Spleen (tissue), 11 donors: Measurements from ENCODE around the gene INPP5D. TPM values are rescaled to one million over a fixed set of nuclear protein-coding genes. Genes with fewer than 3 reads are reported as not detected.

Experiments used
- DNase-seq: peaks from one replicate; pipeline ENCODE4 v3.0.0-alpha.2; 2020
- H3K27ac ChIP-seq, 8 donors: fragments of 200-600 bp; sonication (generic) in 7 of 8; 1 replicate in 4 of 8; 2 replicates in 4 of 8; pipeline versions ENCODE4 v1.5.0 to v1.8.0; 2016 to 2021; ENCODE audit warnings: inconsistent platforms in 4 of 8, mild to moderate bottlenecking in 4 of 8, moderate library complexity in 1 of 8
- H3K27me3 ChIP-seq, 7 donors: fragments of 200-600 bp; sonication (generic) in 6 of 7; replicated peaks in 1 of 7; 1 replicate in 4 of 7; 2 replicates in 3 of 7; pipeline versions ENCODE4 v1.5.0 to v1.8.0; 2016 to 2021; ENCODE audit warnings: inconsistent platforms in 3 of 7, mild to moderate bottlenecking in 1 of 7
- H3K36me3 ChIP-seq, 6 donors: fragments of 200-600 bp; sonication (generic) in 5 of 6; 1 replicate in 4 of 6; 2 replicates in 2 of 6; pipeline versions ENCODE4 v1.5.0 to v1.8.0; 2016 to 2021; ENCODE audit warnings: inconsistent platforms in 2 of 6
- H3K4me1 ChIP-seq, 6 donors: fragments of 200-600 bp; sonication (generic) in 5 of 6; 1 replicate in 3 of 6; 2 replicates in 3 of 6; pipeline versions ENCODE4 v1.5.0 to v1.8.0; 2016 to 2021; ENCODE audit warnings: inconsistent platforms in 3 of 6
- H3K4me3 ChIP-seq, 8 donors: fragments of 200-600 bp; sonication (generic) in 7 of 8; 1 replicate in 4 of 8; 2 replicates in 4 of 8; pipeline versions ENCODE4 v1.5.0 to v1.8.0; 2016 to 2021; ENCODE audit warnings: inconsistent platforms in 4 of 8, mild to moderate bottlenecking in 4 of 8, moderate library complexity in 2 of 8
- H3K9me3 ChIP-seq, 8 donors: fragments of 200-600 bp; sonication (generic) in 7 of 8; 1 replicate in 4 of 8; 2 replicates in 4 of 8; pipeline versions ENCODE4 v1.5.0 to v1.8.0; 2016 to 2021; ENCODE audit warnings: inconsistent platforms in 4 of 8
- CTCF ChIP-seq, 11 experiments: fragments of 200-600 bp in 7 of 11; fragments of 450-650 bp in 4 of 11; sonication (generic) in 4 of 11; IDR thresholded peaks in 8 of 11; conservative IDR thresholded peaks in 3 of 11; 1 replicate in 7 of 11; 2 replicates in 4 of 11; pipeline versions ENCODE4 v1.4.0 to v1.8.0; 2016 to 2021; ENCODE audit warnings: antibody characterized with exemption in 11 of 11, inconsistent platforms in 4 of 11, mild to moderate bottlenecking in 1 of 11
- POLR2A ChIP-seq, 3 donors: fragments of 450-650 bp; IDR thresholded peaks; one replicate each; pipeline ENCODE4 v1.5.1; 2017; ENCODE audit warnings: antibody characterized with exemption in 3 of 3, mild to moderate bottlenecking in 1 of 3
- POLR2AphosphoS5 ChIP-seq, 3 donors: sonication (generic); formaldehyde crosslinking; IDR thresholded peaks; one replicate each; pipeline ENCODE4 v1.5.1; 2017; ENCODE audit warnings: antibody characterized with exemption in 3 of 3
- WGBS, 5 donors: extraction: QIAGEN DNeasy Blood & Tissue Kit in 3 of 5; methylation state at CpG; one replicate each; pipeline versions ENCODE4 v1.1.5 to v1.1.7; 2013 to 2018; 5-methylcytosine and 5-hydroxymethylcytosine counted together
- intact Hi-C: fragments of 100-400 bp; cut with DNase I; formaldehyde crosslinking; loops from one replicate; pipeline ENCODE4 v1.15.0; 2023; ENCODE audit warnings: low total_unique reads
- polyA plus RNA-seq, 3 donors: library from polyadenylated mRNA; stranded (reverse); fragments of 200-250 nt; gene quantifications; one replicate each; pipeline ENCODE4 v1.2.1, GENCODE V29; 2013
- total RNA-seq, 7 donors: library from RNA; depleted of rRNA in 3 of 7; stranded (reverse); fragments of >200 nt in 3 of 7; fragmentation: NEBNext Ultra II Directional in 4 of 7; extraction: Animal tissue kit (Norgen Biotek cat#: 25700) in 4 of 7; gene quantifications; one replicate each; pipeline versions ENCODE4 v1.1.0 to v1.2.1, GENCODE V29; 2016 to 2021
- donor health status: healthy with polysubstance abuse.
- donor health status: DM: no; HTN: no; CAD: no; lungs with moderate emphysema.
- donor health status: DM: no; HTN: no; CAD: no.
- donor health status: Bipolar disorder and iron deficiency.
- donor health status: healthy.
- donor health status: DM: no; HTN: no; CAD: no.
- donor health status: DM: yes; HTN: yes; CAD: no.

INPP5D gene
- total and polyA plus RNA-seq, 10 donors = 71.1 to 246 (median 181) TPM

- Histone ChIP-seq H3K36me3 (peaks cover 0 to 87% (median 16%) of the 10 kb centered on the region in 6 donors), H3K4me3 (no peak overlapping the region), H3K9me3 (no peaks in the 10 kb centered on the region), H3K27me3 (no peaks in the 10 kb centered on the region), H3K4me1 (peaks cover 5 to 98% (median 64%) of the 10 kb centered on the region in 6 donors), H3K27ac (peak overlapping the region in 2 of 8 donors; percentile 40 to 53)
- no peak for DNase-seq
- intact Hi-C loops = no loop called here
- WGBS, 5 donors = 69 to 85% (median 78%) methylated on average over 2 of the region's 2 CpGs
- TF ChIP-seq POLR2AphosphoS5 (IDR thresholded peaks at IDR 0.05) = no peak
- no peak for TF ChIP-seq POLR2A (IDR thresholded peaks at IDR 0.05)
- TF ChIP-seq CTCF (IDR thresholded peaks at IDR 0.05 in 8 of 11, conservative IDR thresholded peaks at IDR 0.05 in 3 of 11) = no peak
These were observed 55.6 kb downstream of the INPP5D start for GRCh38 chr2:233115741-233116140.

- intact Hi-C loops = no loop called here
These were observed 56.8 kb downstream of the INPP5D start for GRCh38 chr2:233116946-233117345.

GRCh38 chr2:233117351-233117750 lies 57.2 kb downstream of the INPP5D start:
- Histone ChIP-seq H3K9me3 (no peaks in the 10 kb centered on the region), H3K4me1 (peaks cover 5 to 100% (median 67%) of the 10 kb centered on the region in 6 donors), H3K36me3 (peaks cover 0 to 90% (median 23%) of the 10 kb centered on the region in 6 donors), H3K27me3 (no peaks in the 10 kb centered on the region), H3K4me3 (no peak overlapping the region), H3K27ac (peak overlapping the region in 3 of 8 donors; percentile 21 to 53 (median 46))
- TF ChIP-seq POLR2AphosphoS5 (IDR thresholded peaks at IDR 0.05) (no peak), CTCF (IDR thresholded peaks at IDR 0.05 in 8 of 11, conservative IDR thresholded peaks at IDR 0.05 in 3 of 11) (no peak), POLR2A (IDR thresholded peaks at IDR 0.05) (no peak)
- 76 to 89% (median 80%) methylated on average over 12 to 13 of the region's 13 CpGs for WGBS, 5 donors
- intact Hi-C loops = no loop called here
- peak; percentile 67 for DNase-seq

More at GRCh38 chr2:233116946-233117345, 56.8 kb downstream of the INPP5D start:
- H3K4me3 ChIP-seq = no peak overlapping the region
- H3K9me3 ChIP-seq = no peaks in the 10 kb centered on the region
- H3K36me3 ChIP-seq = peaks cover 0 to 90% (median 19%) of the 10 kb centered on the region in 6 donors
- H3K27me3 ChIP-seq = no peaks in the 10 kb centered on the region
- 57 to 84% (median 69%) methylated on average over 18 of the region's 18 CpGs for WGBS, 5 donors
- H3K4me1 ChIP-seq = peaks cover 5 to 100% (median 65%) of the 10 kb centered on the region in 6 donors
- TF ChIP-seq POLR2AphosphoS5 (IDR thresholded peaks at IDR 0.05) (no peak), POLR2A (IDR thresholded peaks at IDR 0.05) (no peak), CTCF (IDR thresholded peaks at IDR 0.05 in 8 of 11, conservative IDR thresholded peaks at IDR 0.05 in 3 of 11) (no peak)
- peak overlapping the region in 3 of 8 donors; percentile 21 to 53 (median 46) for H3K27ac ChIP-seq
- peak; percentile 79 for DNase-seq

- Histone ChIP-seq H3K4me1 (peaks cover 3 to 99% (median 60%) of the 10 kb centered on the region in 6 donors), H3K27ac (peak overlapping the region in 2 of 8 donors; percentile 46 to 53), H3K36me3 (peaks cover 0 to 90% (median 30%) of the 10 kb centered on the region in 6 donors), H3K4me3 (no peak overlapping the region), H3K27me3 (no peaks in the 10 kb centered on the region), H3K9me3 (no peaks in the 10 kb centered on the region)
- TF ChIP-seq CTCF (IDR thresholded peaks at IDR 0.05 in 8 of 11, conservative IDR thresholded peaks at IDR 0.05 in 3 of 11) = no peak
- peak in 2 of 3 donors; percentile 10 to 47 for TF ChIP-seq POLR2AphosphoS5 (IDR thresholded peaks at IDR 0.05)
- intact Hi-C loops = no loop called here
- WGBS, 5 donors = 77 to 80% (median 78%) methylated on average over 8 to 12 of the region's 12 CpGs
- DNase-seq = peak; percentile 59
These were observed 57.9 kb downstream of the INPP5D start for GRCh38 chr2:233117811-233118647.
